Stimulated activated CD4-positive, alpha-beta T cell treated with anti-CD3 and anti-CD28 coated beads, Interleukin-1b, Interleukin-23, amount 100 ng/mL, for 48 hours (primary cell): ENCODE data around the gene CRYBG1.
A peak's percentile ranks its signal among the peaks of the same experiment; 100 is the strongest.
"Not testable (repeated sequence)": the region's sequence is repeated elsewhere in the genome, so short reads cannot be mapped to it uniquely, and the experiment has no call there.

ENCODE experiments used
- DNase-seq: peaks from one replicate; pipeline ENCODE4 v3.0.0-alpha.2; 2020

CRYBG1 gene

DNA sequence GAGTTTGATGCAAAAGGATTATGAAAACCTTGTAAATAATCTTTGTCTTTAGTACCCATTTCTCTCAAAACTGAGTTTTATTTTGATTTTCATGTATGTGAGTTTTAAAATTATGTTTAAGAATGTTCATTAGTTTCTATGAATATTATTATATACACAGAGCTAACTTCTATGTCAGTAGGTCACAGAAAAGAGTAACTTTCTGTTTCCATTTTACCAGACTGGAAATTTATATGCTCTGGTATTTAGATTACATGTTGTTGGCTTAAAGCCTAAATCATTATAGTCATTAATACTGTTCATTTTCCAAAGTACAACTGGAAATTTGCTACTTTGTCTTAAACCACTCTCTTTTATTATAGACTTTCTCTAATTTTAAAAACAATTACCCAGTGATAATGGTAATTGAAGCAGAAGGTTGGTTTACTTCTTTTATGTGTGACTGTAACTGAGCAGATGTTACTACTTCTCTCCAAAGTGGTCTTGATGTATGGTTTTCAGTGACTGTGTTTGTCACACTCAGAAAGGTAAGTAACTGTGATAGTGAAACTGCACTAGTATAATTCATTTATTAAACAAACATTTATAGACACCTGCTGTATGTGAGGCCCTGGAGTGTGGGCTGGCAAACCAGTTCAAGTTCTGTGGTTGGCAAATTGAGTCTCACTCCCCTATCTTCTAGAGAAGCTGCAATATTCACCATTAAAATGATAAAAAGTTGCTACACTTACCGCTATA lies 13.2 kb downstream of the CRYBG1 start:
- peak; percentile 22 for DNase-seq

DNA sequence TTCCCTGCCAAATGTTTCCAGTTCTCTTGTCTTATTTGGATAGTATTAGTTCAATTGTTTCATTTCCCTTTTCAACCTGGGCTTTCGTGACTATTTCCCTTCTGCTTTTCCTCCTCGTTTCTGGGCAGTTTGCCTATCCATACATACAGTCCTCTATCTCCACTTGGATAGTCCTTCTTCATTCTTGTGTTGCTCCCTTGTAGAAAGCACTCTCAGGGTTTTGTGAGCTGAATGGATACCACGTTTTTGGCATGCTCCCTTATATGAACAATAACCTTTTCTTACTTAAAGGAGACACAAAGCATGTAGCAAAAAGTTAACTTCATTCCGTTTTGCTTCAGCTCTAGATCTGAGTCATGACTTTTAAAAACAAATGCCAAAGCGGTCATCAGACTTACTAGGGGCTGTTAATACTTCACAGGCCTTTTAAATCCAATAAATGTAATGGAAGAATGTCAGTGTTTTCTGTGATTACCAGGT lies 16.6 kb downstream of the CRYBG1 start:
- DNase-seq = no peak

DNA sequence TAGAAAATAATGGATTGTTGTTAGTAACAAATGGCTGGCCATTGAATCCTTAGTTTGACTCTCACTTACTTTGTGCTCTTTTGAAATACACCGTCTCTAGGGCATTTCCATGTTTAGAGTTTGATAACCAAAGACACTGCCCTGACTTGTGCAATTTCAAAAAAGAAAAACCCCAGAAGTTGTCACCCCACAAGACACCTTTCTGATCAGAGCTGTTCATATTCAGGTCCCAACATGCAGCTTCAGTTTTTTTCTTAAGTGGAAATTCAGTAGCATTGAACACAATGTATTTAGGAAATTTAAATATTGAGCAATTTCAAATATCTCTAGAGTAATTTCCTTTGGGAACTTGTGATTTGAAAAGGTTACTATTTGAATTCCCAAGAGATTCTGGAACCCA lies 19.4 kb downstream of the CRYBG1 start:
- DNase-seq = no peak

DNA sequence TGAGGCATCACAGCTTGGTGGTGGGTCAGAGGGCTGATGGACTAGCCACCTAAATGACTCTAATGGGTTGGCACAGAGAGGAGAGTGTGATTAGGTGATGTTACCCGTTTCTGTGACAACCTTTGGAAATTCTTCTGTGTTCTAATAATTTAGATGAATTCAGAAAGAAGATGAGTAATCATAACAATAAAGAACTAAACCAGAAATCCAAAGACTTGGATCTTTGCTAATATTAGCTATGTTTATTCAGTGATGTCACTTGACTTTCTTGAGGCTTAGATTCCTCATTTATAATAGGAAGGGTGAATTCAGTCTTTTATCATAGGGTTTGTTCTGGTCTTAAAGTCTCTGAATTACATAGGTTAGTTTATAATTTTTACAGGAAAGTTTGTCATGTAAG lies 19.9 kb downstream of the CRYBG1 start:
- no peak for DNase-seq

DNA sequence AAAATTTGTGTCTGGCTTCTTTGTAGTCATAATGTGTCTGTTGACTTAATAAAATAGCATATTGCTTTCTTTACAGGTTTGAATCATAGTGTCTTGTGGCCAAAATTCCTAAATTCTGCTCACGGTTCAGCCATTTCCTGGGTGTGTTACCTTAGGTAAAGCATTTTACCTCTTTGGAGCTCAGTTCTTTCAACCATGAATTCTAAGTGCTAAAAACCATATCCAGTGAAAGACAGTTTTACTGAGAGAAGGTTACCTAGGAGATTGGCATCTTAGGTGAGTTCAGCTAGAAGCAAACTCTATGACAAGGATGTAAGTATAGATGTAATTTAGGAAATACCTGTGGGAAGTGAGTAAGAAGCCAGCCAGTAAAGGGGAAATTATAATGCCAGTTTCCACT lies 20.7 kb downstream of the CRYBG1 start:
- DNase-seq = no peak

DNA sequence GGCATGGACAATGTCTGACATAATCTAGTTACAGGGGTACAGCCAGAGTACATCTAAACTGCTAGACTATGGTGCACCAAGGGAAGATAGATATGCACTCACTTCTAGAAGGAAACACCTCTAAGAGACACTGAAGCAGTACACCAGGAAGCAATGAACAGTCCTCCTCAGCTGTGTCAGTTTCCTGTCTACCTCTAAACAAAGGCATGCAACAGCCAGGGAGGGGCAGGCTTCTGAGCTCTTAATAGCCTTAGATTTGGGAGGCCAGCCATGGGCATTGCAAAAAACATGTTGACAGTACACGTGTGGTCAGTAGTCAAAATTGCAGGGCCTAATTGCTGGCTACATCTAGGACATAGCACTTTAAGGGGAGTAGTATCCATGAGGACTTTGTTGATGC lies 21.4 kb downstream of the CRYBG1 start:
- no peak for DNase-seq

DNA sequence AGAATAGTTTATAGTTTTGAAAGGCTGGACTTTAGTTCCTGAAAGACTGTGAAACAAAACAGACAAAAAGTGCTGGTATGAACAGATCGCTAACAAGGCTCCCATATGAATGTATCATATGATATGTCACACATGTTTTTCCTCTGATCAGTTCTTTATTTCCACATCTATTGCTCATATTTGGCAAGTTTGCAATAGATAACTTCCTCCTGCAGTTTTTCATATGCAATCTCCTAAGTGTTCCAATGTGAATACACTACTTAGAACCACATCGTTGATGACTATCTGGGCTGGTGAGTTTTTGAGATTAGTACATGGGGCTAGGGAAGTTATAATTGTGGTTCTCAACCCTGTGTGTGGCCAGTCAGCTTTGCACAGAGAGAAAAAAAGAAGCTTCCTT lies 23.1 kb downstream of the CRYBG1 start:
- DNase-seq = no peak

DNA sequence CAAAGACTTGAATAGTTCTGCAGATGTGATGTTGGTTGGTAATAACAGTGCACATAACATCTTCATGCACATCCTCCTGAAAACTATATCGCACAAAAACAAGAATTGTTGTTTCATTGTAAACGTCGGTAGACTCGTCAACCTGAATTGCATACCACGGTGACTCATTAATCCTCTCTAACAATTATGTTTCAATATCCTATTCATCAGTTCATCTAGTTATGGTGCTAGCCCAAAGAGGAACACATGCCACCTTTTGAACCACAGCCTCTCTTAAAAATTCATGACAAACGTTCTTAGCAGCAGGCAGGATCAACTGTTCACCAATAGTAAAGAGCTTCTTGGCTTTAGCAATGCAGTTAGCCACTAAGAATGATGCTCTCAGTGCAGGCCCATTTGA lies 25.0 kb downstream of the CRYBG1 start:
- no peak for DNase-seq

DNA sequence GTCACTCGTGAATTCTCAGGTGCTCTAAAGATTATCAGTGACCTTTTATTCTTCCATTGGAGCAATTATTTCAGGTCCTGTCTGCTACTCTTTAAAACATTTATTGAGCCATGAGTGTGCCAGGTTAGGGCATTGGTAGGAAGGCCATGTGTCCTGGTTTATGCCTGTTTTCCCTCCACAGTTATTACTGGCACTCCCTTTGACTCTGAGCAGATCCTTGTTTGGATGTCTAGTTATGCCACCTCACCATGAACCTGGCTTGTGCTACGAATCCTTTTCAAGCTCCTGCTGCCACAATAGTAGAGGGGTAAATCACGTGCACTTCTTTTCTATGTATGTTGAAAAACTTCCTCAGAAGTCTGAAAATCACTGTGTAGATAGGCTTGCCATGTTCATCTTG lies 27.4 kb downstream of the CRYBG1 start:
- no peak for DNase-seq

DNA sequence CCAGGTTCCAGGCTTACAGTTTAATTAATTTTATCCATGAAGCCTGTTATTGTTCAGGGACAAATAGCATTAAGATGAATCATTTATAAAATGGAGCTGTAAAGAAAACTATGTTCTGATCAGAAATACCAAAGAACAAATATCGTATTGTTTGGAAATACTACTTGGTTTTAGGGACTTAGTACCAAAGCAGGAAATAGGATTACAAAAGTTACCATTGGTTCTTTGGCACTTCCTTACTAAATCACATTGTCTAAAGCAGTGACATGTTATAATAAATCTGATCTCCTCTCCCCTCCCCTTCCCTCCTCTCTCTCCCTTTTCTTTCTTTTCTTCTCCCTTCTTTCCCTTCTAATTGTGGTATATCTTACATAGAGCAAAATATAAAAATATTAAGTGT lies 29.6 kb downstream of the CRYBG1 start:
- no peak for DNase-seq

DNA sequence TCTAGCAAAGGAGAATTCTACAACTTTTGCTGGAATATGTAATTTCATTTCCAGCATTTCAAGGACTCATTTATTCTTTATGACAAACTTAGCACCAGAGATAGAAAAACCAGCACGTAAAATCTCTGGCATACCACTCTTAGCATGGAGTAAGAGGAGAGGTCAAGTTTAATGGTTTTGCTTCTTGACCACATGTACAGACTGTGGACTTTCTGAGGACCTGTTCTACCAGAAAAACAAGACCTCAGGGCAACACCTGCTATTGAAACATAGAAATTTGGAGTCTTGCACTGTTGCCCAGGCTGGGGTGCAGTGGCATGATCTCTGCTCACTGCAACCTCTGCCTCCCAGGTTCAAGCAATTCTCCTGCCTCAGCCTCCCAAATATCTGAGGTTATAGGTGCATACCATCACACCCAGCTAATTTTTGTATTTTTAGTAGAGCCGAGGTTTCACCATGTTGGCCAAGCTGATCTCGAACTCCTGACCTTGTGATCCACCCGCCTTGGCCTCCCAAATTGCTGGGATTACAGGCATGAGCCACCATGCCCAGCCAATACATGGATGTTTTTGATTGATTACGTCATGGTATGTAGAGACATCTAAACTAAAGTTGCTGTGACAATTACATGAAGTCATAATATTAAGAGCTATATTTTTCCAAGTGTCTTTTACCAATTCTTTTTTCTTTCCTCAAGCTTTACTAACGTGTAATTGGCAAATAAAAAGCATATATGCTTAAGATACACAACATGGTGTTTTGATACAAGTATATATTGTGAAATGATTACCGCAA lies 36.1 kb downstream of the CRYBG1 start:
- no peak for DNase-seq

DNA sequence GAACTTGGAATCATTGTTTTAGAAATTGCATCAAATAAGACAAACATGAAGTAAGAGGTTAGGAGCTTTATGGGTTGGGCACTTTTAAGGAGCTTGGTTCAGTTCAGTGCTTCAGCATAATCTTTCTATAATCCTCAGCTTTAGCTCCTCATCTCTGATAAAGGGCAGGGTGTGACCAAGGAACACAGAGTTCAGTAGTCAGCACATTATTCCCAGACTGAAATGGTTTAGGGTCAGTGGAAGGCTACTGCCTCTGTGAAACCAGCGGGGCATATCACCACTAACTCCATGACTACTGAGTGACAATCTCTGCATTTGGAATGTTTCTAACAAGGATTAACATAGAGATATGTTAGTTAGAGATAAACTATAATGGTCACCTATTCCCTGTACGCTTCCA lies 36.9 kb downstream of the CRYBG1 start:
- DNase-seq = no peak

DNA sequence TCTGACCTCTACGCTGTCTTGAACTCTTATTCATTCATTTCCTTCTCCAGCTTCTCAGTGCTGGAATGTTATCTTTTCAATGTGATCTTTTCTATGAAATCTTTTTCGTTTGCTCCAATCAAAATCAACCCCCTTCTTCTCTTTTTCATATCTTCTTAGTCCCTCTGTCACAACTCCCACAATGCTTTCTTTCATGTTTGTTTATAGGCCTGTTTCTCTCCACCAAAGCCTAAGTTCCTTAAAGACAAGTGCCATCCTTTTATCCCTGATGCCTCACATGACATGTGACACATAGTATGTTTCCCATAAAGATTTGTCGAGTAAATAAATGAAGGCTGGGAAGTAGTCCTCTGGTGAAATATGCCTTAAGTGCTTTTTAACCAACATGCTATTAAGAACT lies 38.1 kb downstream of the CRYBG1 start:
- DNase-seq = no peak

DNA sequence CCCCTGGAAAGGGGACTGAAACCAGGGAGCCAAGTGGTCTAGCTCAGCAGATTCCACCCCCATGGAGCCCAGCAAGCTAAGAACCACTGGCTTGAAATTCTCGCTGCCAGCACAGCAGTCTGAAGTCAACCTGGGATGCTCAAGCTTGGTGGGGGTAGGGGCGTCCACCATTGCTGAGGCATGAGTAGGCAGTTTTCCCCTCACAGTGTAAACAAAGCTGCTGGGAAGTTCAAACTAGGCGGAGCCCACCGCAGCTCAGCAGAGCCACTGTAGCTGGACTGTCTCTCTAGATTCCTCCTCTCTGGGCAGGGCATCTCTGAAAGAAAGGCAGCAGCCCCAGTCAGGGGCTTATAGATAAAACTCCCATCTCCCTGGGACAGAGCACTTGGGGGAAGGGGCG lies 44.5 kb downstream of the CRYBG1 start:
- DNase-seq = not testable (repeated sequence)

DNA sequence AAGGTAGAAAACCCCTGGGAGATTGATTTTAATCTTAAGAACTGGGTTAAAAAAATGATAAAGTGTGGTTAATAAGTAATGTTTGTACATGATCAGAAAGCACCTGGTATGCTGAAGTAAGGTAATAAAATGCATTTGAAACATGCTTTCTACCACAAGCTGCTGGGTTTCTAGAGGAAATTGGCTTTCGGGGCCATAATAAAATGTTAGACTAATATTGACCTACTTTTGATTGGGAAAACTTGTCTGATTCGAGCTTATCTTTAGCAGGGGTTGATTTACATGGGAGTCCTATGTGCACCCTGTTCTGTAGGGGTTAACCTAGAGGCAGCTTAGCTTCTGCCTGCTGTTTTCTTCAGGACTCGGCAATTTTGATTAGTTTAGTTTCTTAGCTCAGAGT lies 50.5 kb downstream of the CRYBG1 start:
- DNase-seq = no peak

DNA sequence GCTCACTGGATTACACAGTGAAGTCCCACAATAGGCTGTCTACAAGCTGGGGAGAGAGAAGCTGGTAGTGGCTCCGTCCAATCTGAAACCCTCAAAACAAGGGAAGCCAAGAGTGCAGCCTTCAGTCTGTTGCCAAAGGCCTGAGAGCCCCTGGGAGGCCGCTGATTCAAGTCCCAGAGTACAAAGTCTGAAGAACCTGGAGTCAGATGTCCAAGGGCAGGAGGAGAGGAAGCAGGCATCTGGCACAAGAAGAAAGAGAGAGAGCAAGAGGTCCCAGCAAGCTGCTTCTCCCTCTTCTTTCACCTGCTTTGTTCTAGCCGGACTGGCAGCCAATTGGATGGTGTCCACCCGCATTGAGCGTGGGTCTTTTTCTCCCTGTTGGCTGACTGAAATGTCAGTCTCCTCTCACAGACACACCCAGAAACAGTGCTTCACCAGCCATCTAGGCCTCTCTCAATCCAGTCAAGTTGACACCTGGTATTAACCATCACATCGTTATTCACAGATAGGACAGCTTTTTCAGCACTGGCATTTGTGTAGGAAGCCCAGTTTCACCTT lies 51.2 kb downstream of the CRYBG1 start:
- no peak for DNase-seq

DNA sequence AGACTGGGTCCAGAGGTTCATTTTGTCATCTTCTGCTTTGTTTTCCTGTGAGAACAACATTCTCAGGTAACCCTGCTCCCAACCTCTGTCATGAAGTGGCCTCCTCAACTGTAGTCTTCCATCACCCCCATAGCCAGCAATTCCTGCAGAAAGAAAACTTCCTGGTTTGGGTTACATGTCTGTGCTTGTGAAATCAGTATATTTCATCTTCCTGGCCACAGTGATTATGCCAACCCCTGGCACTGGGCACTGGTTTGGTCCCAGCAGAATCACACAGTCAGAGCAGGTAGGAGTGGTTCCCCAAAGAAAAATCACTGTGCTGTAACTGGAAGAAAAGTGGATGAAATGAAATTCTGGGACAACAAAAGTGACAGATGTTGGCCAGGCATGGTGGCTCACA lies 52.5 kb downstream of the CRYBG1 start:
- no peak for DNase-seq

DNA sequence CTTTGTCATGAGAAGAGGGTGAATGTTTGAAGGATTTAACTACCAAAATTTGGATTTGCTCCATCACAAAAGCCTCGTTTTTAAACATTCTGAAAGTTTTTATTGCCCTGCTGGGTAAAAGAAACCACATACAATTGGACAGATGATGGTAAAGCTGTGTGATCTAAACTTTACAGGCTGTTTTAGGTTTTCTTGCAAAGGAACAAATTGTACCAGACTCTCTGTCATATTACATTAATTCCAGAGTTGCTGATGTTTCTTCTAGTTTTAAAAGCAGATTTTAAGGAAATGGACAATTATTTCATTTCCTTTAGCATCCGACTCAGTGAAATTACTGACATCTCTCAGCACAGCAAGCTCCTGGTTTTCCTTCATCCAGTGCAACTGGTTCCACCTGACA lies 53.2 kb downstream of the CRYBG1 start:
- no peak for DNase-seq

DNA sequence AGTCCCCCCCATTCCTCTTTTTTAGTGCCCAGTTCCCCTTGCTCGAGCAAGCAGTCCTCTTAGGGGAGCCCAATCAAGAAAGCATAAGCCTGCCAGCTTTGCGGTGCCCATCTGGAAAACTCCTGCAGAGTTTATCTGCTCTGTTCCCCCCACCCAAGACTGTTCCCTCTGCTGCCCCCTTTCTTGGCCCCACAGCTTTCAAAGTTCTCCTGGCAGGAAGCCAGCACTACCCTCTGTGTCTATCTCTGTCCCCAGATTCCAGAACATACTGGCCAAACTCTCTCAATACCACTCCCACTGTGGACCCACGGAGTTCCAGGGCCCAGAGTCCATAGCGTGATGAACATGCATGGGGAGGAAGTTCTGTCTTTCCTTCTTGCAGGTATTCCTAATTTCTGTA lies 55.4 kb downstream of the CRYBG1 start:
- no peak for DNase-seq

DNA sequence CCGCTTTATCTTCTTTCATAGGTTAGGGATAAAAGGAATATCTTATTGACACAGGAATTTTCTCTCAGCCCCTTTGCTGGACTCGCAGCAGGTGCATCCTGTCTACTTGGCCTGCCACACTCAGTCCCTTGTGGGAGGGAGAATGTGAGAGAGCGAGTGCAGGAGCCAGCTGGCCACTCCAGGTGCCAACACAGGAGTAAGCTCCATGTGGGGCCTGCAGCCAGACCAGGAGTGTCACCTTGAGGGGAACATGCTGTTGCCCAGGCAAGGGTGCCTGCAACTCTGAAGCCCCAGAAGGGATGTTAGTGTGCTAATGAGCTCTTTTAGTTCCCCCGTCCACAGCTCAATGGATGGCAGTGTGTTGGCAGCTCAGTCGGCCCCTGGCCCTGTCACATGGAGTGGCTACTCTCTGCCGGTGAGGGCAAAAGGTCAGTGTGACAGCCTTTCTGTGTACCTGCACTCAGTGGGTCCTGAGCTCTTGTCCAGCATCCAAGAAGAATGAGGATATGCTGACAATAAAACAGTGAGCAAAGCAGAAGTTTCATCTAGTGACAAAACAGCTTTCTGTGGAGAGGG lies 57.1 kb downstream of the CRYBG1 start:
- DNase-seq = no peak

DNA sequence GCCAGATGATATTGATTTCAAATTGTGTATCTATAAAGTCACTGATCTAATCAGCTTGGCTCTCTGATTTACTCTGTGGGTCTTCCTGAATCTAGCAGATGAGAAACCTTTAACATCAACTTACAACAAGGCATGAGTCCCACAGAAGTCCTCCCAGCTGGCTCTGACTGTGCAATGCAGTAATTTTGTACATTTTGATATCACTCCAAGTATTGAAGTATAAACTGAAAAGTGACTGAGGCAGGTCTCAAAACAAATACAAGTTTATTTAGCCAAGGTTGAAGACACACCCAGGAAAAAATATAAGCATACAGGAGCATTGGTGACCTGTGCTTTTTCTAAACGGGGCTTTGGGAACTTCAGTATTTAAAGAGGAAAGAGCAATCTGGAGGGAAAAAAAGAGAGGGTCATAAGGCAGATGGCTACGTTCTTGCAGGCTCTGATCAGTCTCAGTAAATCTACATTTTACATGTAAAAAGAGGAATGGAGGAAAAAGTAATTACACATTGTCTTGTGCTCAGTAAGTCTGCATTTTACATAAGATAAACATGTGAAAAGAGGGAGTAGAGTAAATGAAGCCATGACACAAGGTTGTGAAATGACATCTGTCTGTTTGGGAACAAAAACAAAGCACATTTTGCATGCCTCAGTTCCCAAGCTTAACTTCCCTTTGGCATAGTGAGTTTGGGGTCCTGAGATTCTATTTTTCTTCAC lies 59.5 kb downstream of the CRYBG1 start:
- DNase-seq = no peak

DNA sequence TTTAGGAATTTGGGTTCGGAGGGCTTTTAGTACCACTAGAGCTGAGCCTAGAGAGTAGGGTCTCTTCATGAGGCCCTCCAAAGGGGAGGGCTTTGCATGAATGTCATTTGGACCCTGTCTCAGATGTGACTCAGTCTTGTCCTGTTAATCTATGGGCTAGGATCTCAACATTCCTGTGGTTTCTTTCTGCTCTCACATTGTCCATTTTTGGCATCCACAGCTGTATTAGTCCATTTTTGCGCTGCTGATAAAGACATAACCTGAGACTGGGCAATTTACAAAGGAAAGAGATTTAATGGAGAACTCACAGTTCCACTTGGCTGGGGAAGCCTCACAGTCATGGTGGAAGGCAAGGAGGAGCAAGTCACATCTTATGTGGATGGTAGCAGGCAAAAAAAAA lies 61.0 kb downstream of the CRYBG1 start:
- no peak for DNase-seq

DNA sequence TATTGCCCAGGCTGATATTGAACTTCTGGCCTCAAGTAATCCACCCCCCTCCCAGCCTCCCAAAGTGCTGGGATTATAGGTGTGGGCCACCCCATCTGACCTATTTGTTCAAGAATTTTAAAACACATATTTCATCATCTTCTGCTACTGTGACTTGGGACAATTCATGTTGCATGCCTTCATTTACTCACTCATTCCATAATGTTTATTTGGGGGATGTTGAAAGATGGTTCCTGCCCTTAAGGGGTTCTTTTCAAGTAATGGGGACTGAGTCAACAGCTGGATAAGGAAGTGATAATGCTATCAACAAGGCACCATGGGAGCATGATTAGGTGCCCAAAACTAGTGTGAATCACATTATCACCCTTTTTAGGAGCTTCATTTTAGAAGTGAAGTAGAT lies 62.0 kb downstream of the CRYBG1 start:
- no peak for DNase-seq
